BJ (cell line): Measurements from ENCODE around the gene DNAH2. TPM values are rescaled to one million over a fixed set of nuclear protein-coding genes. Genes with fewer than 3 reads are reported as not detected.
A peak's percentile ranks its signal among the peaks of the same experiment; 100 is the strongest.

Experiments used
- CTCF ChIA-PET: fragments of 350-600 bp; formaldehyde crosslinking; extraction: SDS; loops from one replicate; lab custom pipeline; 2021; ENCODE audit warnings: antibody characterized with exemption, inconsistent platforms; lab: Yijun Ruan, JAX
- POLR2A ChIA-PET: fragments of 300-600 bp; sonication (Branson Sonifier 250); formaldehyde crosslinking; extraction: SDS; loops from one replicate; lab custom pipeline; 2021; ENCODE audit warnings: antibody characterized with exemption; lab: Charles Lee
- DNase-seq: peaks from one replicate; pipeline ENCODE4 v3.0.0-alpha.2; 2011; ENCODE audit warnings: low read depth
- H3K27me3 ChIP-seq: 2 replicates; pipeline ENCODE4 v1.6.0; 2011; ENCODE audit warnings: low read length; ENCODE audit not compliant: control insufficient read depth, insufficient read depth
- H3K36me3 ChIP-seq: 2 replicates; pipeline ENCODE4 v1.5.1; 2011; ENCODE audit warnings: low read length; ENCODE audit not compliant: control insufficient read depth, insufficient read depth
- H3K4me3 ChIP-seq: 2 replicates; pipeline ENCODE4 v1.5.1; 2011; ENCODE audit warnings: low read depth, mild to moderate bottlenecking, control low read depth, low read length
- polyA plus RNA-seq: library from polyadenylated mRNA; depleted of rRNA; stranded (reverse); fragments of >200 nt; gene quantifications from 2 replicates; pipeline ENCODE4 v1.2.3, GENCODE V29; 2011
- TF ChIP-seq, protein P1 (sequence below): IDR thresholded peaks from 2 replicates; pipeline ENCODE4 v1.5.1; 2011; ENCODE audit warnings: low read depth, mild to moderate bottlenecking, control low read depth, inconsistent platforms, low read length, moderate library complexity; ENCODE audit not compliant: insufficient read depth

Gene DNAH2
- polyA plus RNA-seq, 1 experiment, result 0.10 TPM

DNA sequence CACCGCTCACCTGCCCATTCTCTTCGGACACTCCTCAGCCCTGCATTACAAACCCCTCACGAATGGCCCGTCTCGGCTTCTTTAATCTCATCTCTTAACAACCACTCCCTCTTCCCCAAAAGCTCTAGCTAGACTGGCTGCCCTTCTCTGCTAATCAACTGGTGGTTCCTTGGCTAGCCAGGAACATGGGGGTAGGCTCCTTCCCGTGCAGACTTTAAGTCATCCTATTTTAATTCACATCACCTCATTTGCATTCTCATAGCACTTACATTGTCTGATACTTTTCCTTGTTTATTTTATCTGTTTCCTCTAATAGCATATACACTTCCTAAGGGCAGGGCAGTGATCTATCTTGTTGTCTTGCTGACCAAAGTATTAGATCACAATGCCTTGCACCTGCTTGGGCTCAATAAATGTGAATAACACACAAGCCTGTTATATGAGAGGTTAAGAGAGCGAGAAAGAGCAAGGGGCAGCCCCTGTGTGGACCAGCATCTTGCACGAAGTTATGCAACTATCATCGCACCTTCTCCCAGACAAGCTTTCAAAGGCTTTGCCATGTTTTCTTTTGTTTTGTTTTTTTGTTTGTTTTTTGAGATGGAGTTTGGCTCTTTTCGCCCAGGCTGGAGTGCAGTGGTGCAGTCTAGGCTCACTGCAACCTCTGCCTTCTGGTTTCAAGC, 40.0 kb upstream of the DNAH2 start:
- Histone ChIP-seq H3K36me3 (peaks cover 22% of the 10 kb centered on the region), H3K27me3 (no peaks in the 10 kb centered on the region), H3K4me3 (no peak overlapping the region)
- TF ChIP-seq, protein P1, sequence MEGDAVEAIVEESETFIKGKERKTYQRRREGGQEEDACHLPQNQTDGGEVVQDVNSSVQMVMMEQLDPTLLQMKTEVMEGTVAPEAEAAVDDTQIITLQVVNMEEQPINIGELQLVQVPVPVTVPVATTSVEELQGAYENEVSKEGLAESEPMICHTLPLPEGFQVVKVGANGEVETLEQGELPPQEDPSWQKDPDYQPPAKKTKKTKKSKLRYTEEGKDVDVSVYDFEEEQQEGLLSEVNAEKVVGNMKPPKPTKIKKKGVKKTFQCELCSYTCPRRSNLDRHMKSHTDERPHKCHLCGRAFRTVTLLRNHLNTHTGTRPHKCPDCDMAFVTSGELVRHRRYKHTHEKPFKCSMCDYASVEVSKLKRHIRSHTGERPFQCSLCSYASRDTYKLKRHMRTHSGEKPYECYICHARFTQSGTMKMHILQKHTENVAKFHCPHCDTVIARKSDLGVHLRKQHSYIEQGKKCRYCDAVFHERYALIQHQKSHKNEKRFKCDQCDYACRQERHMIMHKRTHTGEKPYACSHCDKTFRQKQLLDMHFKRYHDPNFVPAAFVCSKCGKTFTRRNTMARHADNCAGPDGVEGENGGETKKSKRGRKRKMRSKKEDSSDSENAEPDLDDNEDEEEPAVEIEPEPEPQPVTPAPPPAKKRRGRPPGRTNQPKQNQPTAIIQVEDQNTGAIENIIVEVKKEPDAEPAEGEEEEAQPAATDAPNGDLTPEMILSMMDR, result no peak
- no peak for DNase-seq
- ChIA-PET CTCF (interaction anchor here (0.6 kb wide), 1 partner anchor 10 kb away, joined by 3 read pairs; no protein-coding TSS in a partner anchor), POLR2A (no interaction called here)

- ChIA-PET POLR2A (interaction anchor here (0.6 kb wide), 1 partner anchor 25 kb away, joined by 8 read pairs; no protein-coding TSS in a partner anchor), CTCF (interaction anchor here (1.1 to 5.2 kb wide), 4 partner anchors 10 to 96 kb away, joined by 4 to 91 read pairs (median 6); partner anchors contain the start of gene SHBG)
- DNase-seq, result no peak
- no peaks in the 10 kb centered on the region for H3K36me3 ChIP-seq
- no peaks in the 10 kb centered on the region for H3K27me3 ChIP-seq
- H3K4me3 ChIP-seq, result peak overlapping the region; percentile 52
- TF ChIP-seq, protein P1, result no peak
Measured at GRCh38 chr17:7684851-7685532, 32.6 kb upstream of the DNAH2 start.

DNA sequence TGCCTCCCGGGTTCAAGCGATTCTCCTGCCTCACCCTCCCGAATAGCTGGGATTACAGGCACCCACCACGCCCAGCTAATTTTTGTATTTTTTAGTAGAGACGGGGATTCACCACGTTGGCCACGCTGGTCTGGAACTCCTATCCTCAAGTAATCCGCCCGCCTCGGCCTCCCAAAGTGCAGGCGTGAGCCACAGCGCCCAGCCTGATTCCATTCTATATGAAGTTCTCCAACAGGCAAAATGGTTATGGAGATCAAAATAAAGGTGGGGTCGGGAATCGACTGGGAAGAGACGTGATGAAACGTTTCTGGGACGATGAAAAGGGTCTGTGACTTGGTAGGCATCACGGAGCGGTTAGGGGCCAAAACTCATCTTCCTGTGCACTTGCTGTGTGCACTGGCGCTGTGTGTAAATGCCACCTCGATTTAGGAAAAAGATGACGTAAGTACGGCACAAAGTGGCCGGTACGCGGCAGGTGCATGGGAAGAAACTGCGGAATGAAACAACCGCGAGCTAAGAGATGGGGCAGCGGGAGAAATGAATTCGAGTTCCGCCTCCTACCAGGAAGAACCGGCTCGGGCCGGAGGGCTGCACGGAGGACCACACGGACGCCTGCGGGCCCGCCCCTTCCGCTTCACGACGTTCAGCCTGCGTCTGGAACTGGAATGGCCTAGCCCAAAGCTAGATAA, 31.9 kb upstream of the DNAH2 start:
- ChIA-PET POLR2A (interaction anchor here (0.6 kb wide), 2 partner anchors 102 to 227 kb away, joined by 6 to 7 read pairs; no protein-coding TSS in a partner anchor), CTCF (interaction anchor here (0.6 to 5.2 kb wide), 10 partner anchors 12 to 640 kb away, joined by 3 to 91 read pairs (median 6); partner anchors contain the start of genes SAT2 and SHBG)
- H3K36me3 ChIP-seq, result no peaks in the 10 kb centered on the region
- TF ChIP-seq, protein P1, result no peak
- peak overlapping the region; percentile 52 for H3K4me3 ChIP-seq
- peak; percentile 49 for DNase-seq
- no peaks in the 10 kb centered on the region for H3K27me3 ChIP-seq

DNA sequence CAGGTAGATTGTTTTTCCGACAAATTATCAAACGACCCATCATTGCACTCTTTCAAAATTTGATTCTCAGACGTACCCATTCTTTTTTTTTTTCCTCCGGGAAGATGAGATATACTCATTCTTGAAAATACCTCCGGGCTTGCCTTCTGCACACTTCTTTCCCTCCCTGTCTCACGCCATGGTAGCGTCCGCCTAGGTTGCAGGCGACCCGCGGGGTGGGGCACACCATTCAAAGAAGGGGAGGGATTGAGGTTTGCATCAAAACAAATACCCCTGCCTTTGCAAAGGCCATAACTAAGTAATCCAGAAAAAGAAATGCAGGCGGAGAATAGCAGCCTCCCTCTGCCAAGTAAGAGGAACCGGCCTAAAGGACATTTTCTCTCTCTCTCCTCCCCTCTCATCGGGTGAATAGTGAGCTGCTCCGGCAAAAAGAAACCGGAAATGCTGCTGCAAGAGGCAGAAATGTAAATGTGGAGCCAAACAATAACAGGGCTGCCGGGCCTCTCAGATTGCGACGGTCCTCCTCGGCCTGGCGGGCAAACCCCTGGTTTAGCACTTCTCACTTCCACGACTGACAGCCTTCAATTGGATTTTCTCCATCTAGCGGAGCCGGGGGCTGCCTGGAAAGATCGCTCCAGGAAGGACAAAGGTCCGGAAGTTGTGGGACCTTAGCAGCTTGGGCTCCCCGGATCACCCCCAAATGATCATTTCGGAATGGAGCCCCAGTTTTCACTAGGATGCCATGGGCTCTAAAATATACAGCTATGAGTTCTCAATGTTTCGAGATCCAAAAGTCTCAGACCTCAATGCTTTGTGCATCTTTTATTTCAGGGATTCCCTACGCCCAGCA, 31.1 kb upstream of the DNAH2 start:
- no peaks in the 10 kb centered on the region for H3K27me3 ChIP-seq
- POLR2A ChIA-PET, result interaction anchor here (0.6 to 1.4 kb wide), 3 partner anchors 102 to 228 kb away, joined by 5 to 7 read pairs (median 6); no protein-coding TSS in a partner anchor
- CTCF ChIA-PET, result interaction anchor here (0.6 to 5.2 kb wide), 23 partner anchors 13 to 640 kb away, joined by 3 to 91 read pairs (median 5); partner anchors contain the start of genes SAT2, SHBG and SOX15
- no peaks in the 10 kb centered on the region for H3K36me3 ChIP-seq
- DNase-seq, result no peak
- peak overlapping the region; percentile 52 for H3K4me3 ChIP-seq
- TF ChIP-seq, protein P1, result no peak
